ENCODE results near the gene DST.

DNA sequence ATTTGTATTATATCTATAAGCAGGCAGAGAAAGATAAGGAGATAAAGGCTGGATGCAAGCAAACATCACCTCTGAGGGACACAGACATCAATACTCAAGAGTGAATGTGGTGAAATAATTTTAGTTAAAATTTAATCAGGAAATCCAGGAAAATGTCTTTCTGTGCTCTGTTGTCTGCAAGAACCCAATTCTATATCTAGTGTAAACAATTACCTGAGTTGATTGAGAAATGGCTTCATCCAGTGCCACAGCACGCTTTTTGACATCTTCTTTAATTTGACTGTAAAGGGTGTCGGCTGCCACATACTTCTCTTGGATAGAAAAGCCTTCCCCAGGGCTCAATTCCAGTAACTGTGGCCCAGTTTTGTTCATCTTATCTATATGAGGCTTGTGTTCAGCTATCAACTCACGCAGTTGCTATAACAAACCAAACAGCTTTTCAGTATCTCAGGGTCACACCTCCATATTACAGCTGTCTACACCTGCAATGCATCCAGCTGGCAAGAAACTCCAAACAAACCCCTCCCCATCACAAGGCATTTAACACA is 131.6 kb downstream of the DST start:
- no peak for TF ChIP-seq GTF2F1 (IDR thresholded peaks at IDR 0.05; ENCODE audit: borderline replicate concordance, low read depth, low read length)
- TF ChIP-seq, protein P1, sequence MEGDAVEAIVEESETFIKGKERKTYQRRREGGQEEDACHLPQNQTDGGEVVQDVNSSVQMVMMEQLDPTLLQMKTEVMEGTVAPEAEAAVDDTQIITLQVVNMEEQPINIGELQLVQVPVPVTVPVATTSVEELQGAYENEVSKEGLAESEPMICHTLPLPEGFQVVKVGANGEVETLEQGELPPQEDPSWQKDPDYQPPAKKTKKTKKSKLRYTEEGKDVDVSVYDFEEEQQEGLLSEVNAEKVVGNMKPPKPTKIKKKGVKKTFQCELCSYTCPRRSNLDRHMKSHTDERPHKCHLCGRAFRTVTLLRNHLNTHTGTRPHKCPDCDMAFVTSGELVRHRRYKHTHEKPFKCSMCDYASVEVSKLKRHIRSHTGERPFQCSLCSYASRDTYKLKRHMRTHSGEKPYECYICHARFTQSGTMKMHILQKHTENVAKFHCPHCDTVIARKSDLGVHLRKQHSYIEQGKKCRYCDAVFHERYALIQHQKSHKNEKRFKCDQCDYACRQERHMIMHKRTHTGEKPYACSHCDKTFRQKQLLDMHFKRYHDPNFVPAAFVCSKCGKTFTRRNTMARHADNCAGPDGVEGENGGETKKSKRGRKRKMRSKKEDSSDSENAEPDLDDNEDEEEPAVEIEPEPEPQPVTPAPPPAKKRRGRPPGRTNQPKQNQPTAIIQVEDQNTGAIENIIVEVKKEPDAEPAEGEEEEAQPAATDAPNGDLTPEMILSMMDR (IDR thresholded peaks at IDR 0.05; ENCODE audit: control extremely low read depth in 1 of 3, insufficient read depth in 1 of 3, low read depth in 1 of 3, low read length in 3 of 3), result no peak
- TF ChIP-seq POLR2A (IDR thresholded peaks at IDR 0.05; ENCODE audit: control extremely low read depth in 1 of 2, low read depth in 2 of 2, low read length in 2 of 2), result no peak
- no peak for TF ChIP-seq EZH2 (IDR thresholded peaks at IDR 0.05; ENCODE audit: low read depth, low read length, severe bottlenecking)
- TF ChIP-seq RFX5 (IDR thresholded peaks at IDR 0.05; ENCODE audit: borderline replicate concordance, low read depth, low read length), result no peak
- TF ChIP-seq KDM4A (IDR thresholded peaks at IDR 0.05; ENCODE audit: low read depth, low read length, severe bottlenecking), result no peak
- no peak for TF ChIP-seq BACH1 (IDR thresholded peaks at IDR 0.05; ENCODE audit: low read length)
- no peak for TF ChIP-seq TAF1 (IDR thresholded peaks at IDR 0.05; ENCODE audit: low read depth, low read length)
- TF ChIP-seq YY1 (IDR thresholded peaks at IDR 0.05; ENCODE audit: low read depth, low read length), result no peak
- TF ChIP-seq GABPA (IDR thresholded peaks at IDR 0.05; ENCODE audit: borderline replicate concordance, insufficient read depth, low read length), result no peak
